IMR-90 (cell line): Measurements from ENCODE around the gene CDCP1. TPM values are rescaled to one million over a fixed set of nuclear protein-coding genes. Genes with fewer than 3 reads are reported as not detected.

ENCODE experiments used
- ATAC-seq: fragments of 200-7000 bp; cut with Tn5 transposase; 2 replicates; pipeline ENCODE4 v1.9.1; 2020; ENCODE audit warnings: low read depth, mild to moderate bottlenecking, moderate library complexity
- BruUV-seq: library from RNA; stranded (reverse); fragments of 400-500 nt; replicated peaks from 2 replicates; lab custom pipeline; 2021; lab: Mats Ljungman, UMichigan
- CTCF ChIA-PET: fragments of 300-600 bp; formaldehyde crosslinking; extraction: SDS; loops from one replicate; lab custom pipeline; 2021; ENCODE audit warnings: antibody characterized with exemption; lab: Yijun Ruan, JAX
- POLR2A ChIA-PET: fragments of 300-600 bp; sonication (Branson Sonifier 250); formaldehyde crosslinking; loops from one replicate; lab custom pipeline; 2022; ENCODE audit warnings: antibody characterized with exemption; ENCODE audit not compliant: unreplicated experiment; lab: Charles Lee
- DNase-seq: peaks from one replicate; pipeline ENCODE4 v3.0.0; 2013
- H2AFZ ChIP-seq: replicated peaks from 2 replicates; pipeline ENCODE3; 2013; ENCODE audit warnings: low read length, mild to moderate bottlenecking; ENCODE audit not compliant: poor library complexity
- H2AK5ac ChIP-seq: 2 replicates; pipeline ENCODE4 v1.6.1; 2013; ENCODE audit warnings: low read depth, low read length, inconsistent platforms
- H2AK9ac ChIP-seq: replicated peaks from 2 replicates; pipeline ENCODE3; 2013; ENCODE audit warnings: mild to moderate bottlenecking, low read depth, low read length, moderate library complexity; ENCODE audit not compliant: poor library complexity
- H2BK120ac ChIP-seq: 2 replicates; pipeline ENCODE4 v1.6.1; 2013; ENCODE audit warnings: low read depth, low read length, inconsistent platforms
- H2BK15ac ChIP-seq: 3 replicates; pipeline ENCODE4 v1.6.1; 2013; ENCODE audit warnings: low read depth, low read length, inconsistent platforms
- H2BK20ac ChIP-seq: 2 replicates; pipeline ENCODE4 v1.6.1; 2013; ENCODE audit warnings: low read depth, mild to moderate bottlenecking, inconsistent platforms, low read length, moderate library complexity
- H2BK5ac ChIP-seq: 2 replicates; pipeline ENCODE4 v1.6.1; 2013; ENCODE audit warnings: mild to moderate bottlenecking, low read depth, low read length, inconsistent platforms; ENCODE audit not compliant: poor library complexity, severe bottlenecking
- H3K14ac ChIP-seq: replicated peaks from 2 replicates; pipeline ENCODE4 v1.6.1; 2013; ENCODE audit warnings: low read depth, low read length, inconsistent platforms
- H3K18ac ChIP-seq: 2 replicates; pipeline ENCODE4 v1.6.1; 2013; ENCODE audit warnings: low read depth, low read length, control low read depth
- H3K23ac ChIP-seq: 2 replicates; pipeline ENCODE4 v1.6.1; 2013; ENCODE audit warnings: low read depth, low read length, inconsistent platforms
- H3K27ac ChIP-seq: 2 replicates; pipeline ENCODE4 v1.5.1; 2013; ENCODE audit warnings: mild to moderate bottlenecking, control low read depth, low read length; ENCODE audit not compliant: insufficient read depth
- H3K27me3 ChIP-seq: 2 replicates; pipeline ENCODE4 v1.6.1; 2013; ENCODE audit warnings: low read length; ENCODE audit not compliant: control insufficient read depth, insufficient read depth
- H3K36me3 ChIP-seq: 2 replicates; pipeline ENCODE4 v1.6.1; 2013; ENCODE audit warnings: low read length, mixed read lengths; ENCODE audit not compliant: control insufficient read depth, insufficient read depth
- H3K4ac ChIP-seq: 2 replicates; pipeline ENCODE4 v1.6.1; 2013; ENCODE audit warnings: low read depth, low read length, inconsistent platforms
- H3K4me1 ChIP-seq: 2 replicates; pipeline ENCODE4 v1.6.1; 2013; ENCODE audit warnings: low read length, mixed read lengths; ENCODE audit not compliant: control insufficient read depth, insufficient read depth
- H3K4me2 ChIP-seq: 2 replicates; pipeline ENCODE4 v1.6.1; 2013; ENCODE audit warnings: low read depth, mild to moderate bottlenecking, control low read depth, low read length, moderate library complexity
- H3K4me3 ChIP-seq: 2 replicates; pipeline ENCODE4 v1.5.1; 2013; ENCODE audit warnings: low read depth, mild to moderate bottlenecking, control low read depth, low read length, moderate library complexity; ENCODE audit not compliant: insufficient read depth
- H3K56ac ChIP-seq: 2 replicates; pipeline ENCODE4 v1.6.1; 2013; ENCODE audit warnings: low read length, inconsistent platforms; ENCODE audit not compliant: insufficient read depth; ENCODE audit errors: extremely low read depth
- H3K79me1 ChIP-seq, 2 experiments: 2 replicates each; pipeline ENCODE4 v1.6.1; 2013; ENCODE audit warnings: low read length in 2 of 2, inconsistent platforms in 1 of 2, low read depth in 1 of 2
- H3K9ac ChIP-seq: 2 replicates; pipeline ENCODE4 v1.6.1; 2013; ENCODE audit warnings: low read depth, low read length, control low read depth
- H3K9me1 ChIP-seq: 2 replicates; pipeline ENCODE4 v1.6.1; 2013; ENCODE audit warnings: low read length, inconsistent platforms; ENCODE audit not compliant: insufficient read depth
- H3K9me3 ChIP-seq: 2 replicates; pipeline ENCODE4 v1.6.1; 2013; ENCODE audit warnings: low read length; ENCODE audit not compliant: control insufficient read depth, insufficient read depth
- H4K20me1 ChIP-seq: 2 replicates; pipeline ENCODE4 v1.6.1; 2013; ENCODE audit warnings: low read length, inconsistent platforms; ENCODE audit not compliant: insufficient read depth
- H4K5ac ChIP-seq: 2 replicates; pipeline ENCODE4 v1.6.1; 2013; ENCODE audit warnings: mild to moderate bottlenecking, low read depth, low read length, control low read depth
- H4K8ac ChIP-seq, 2 experiments: 2 replicates each; pipeline ENCODE4 v1.6.1; 2013; ENCODE audit warnings: low read depth in 2 of 2, low read length in 2 of 2, control low read depth in 1 of 2, inconsistent platforms in 1 of 2
- H4K91ac ChIP-seq: 2 replicates; pipeline ENCODE4 v1.6.1; 2013; ENCODE audit warnings: low read depth, low read length, inconsistent platforms; ENCODE audit not compliant: insufficient read depth
- BHLHE40 ChIP-seq: fragments of 150-350 bp; IDR thresholded peaks from 2 replicates; pipeline ENCODE4 v1.6.1; 2016; ENCODE audit warnings: mild to moderate bottlenecking, low read depth, low read length
- MAFK ChIP-seq: IDR thresholded peaks from 2 replicates; pipeline ENCODE4 v1.6.1; 2012; ENCODE audit warnings: low read depth, low read length, improper control_type of control experiment
- MXI1 ChIP-seq: IDR thresholded peaks from 2 replicates; pipeline ENCODE4 v1.6.1; 2012; ENCODE audit warnings: low read depth, mild to moderate bottlenecking, low read length, moderate library complexity, borderline replicate concordance
- POLR2A ChIP-seq: IDR thresholded peaks from 2 replicates; pipeline ENCODE4 v1.6.1; 2012; ENCODE audit warnings: mild to moderate bottlenecking, low read depth, low read length
- RCOR1 ChIP-seq: IDR thresholded peaks from 2 replicates; pipeline ENCODE4 v1.6.1; 2012; ENCODE audit warnings: mild to moderate bottlenecking, low read length, improper control_type of control experiment; ENCODE audit not compliant: insufficient replicate concordance
- WGBS, 2 experiments: methylation state at CpG; one replicate each; pipeline versions ENCODE4 v1.1.5 to v1.1.7; 2013; ENCODE audit warnings: missing lambda C conversion rate in 2 of 2; ENCODE audit not compliant: insufficient read length in 1 of 2; ENCODE audit errors: extremely low coverage in 2 of 2; 5-methylcytosine and 5-hydroxymethylcytosine counted together
- dilution Hi-C: fragments of 300-500 bp; cut with HindIII; formaldehyde crosslinking; loops from one replicate; pipeline ENCODE4 v1.14.3; 2018; ENCODE audit warnings: low sequenced_read_pairs; ENCODE audit not compliant: unreplicated experiment
- in situ Hi-C: fragments of 300-500 bp; cut with MboI; formaldehyde crosslinking; loops from 3 replicates; pipeline ENCODE4 v1.14.3; 2019; ENCODE audit warnings: low sequenced_read_pairs, inconsistent platforms, mixed read lengths
- intact Hi-C: fragments of 100-400 bp; cut with micrococcal nuclease; formaldehyde crosslinking; loops from 2 replicates; pipeline ENCODE4 v1.10.0; 2022
- polyA plus RNA-seq, 3 experiments: library from polyadenylated mRNA; depleted of rRNA; stranded (reverse); fragments of >200 nt; gene quantifications; 2 replicates each; pipeline ENCODE4 v1.2.3, GENCODE V29; 2012; ENCODE audit warnings: low replicate concordance in 1 of 3
- total RNA-seq: library from RNA; depleted of rRNA; stranded (reverse); fragments of >200 nt; gene quantifications from 2 replicates; pipeline ENCODE4 v1.2.3, GENCODE V29; 2012
- TF ChIP-seq, protein P1 (sequence below): conservative IDR thresholded peaks from 2 replicates; pipeline ENCODE4 v1.5.1; 2012; ENCODE audit warnings: mild to moderate bottlenecking, low read depth, low read length, improper control_type of control experiment
- TF ChIP-seq, protein P2 (sequence below): fragments of 150-350 bp; IDR thresholded peaks from 2 replicates; pipeline ENCODE4 v1.6.1; 2016; ENCODE audit warnings: low read depth, mild to moderate bottlenecking, low read length, moderate library complexity, borderline replicate concordance
- TF ChIP-seq, protein P3 (sequence below): fragments of 150-350 bp; IDR thresholded peaks from 2 replicates; pipeline ENCODE4 v1.6.1; 2017; ENCODE audit warnings: mild to moderate bottlenecking, antibody characterized with exemption, low read length, low read depth

Gene CDCP1
- total and polyA plus RNA-seq, 2 of the 4 experiments (the other 2 are of a cell fraction): 2.5 to 3.8 TPM

DNA sequence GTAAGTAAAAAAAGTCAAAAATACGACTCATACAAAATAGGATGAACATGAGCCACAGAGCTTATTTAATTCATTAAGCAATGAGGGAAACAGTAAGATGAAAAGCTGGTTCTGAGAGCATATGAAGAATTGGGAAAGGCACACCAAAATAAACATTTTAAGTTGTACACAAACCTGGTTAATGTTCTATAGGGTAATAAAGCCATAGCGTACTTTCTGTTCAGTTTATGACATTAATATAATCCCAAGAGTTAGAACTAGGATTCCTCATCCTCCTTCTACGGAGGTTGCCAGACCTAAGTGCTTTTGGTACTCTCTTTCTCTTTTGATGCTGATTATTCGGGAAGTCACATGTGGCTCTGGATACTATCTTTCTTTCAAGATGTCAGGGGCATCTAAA is 78.7 kb downstream of the CDCP1 start (continued):
- TF ChIP-seq, protein P1, sequence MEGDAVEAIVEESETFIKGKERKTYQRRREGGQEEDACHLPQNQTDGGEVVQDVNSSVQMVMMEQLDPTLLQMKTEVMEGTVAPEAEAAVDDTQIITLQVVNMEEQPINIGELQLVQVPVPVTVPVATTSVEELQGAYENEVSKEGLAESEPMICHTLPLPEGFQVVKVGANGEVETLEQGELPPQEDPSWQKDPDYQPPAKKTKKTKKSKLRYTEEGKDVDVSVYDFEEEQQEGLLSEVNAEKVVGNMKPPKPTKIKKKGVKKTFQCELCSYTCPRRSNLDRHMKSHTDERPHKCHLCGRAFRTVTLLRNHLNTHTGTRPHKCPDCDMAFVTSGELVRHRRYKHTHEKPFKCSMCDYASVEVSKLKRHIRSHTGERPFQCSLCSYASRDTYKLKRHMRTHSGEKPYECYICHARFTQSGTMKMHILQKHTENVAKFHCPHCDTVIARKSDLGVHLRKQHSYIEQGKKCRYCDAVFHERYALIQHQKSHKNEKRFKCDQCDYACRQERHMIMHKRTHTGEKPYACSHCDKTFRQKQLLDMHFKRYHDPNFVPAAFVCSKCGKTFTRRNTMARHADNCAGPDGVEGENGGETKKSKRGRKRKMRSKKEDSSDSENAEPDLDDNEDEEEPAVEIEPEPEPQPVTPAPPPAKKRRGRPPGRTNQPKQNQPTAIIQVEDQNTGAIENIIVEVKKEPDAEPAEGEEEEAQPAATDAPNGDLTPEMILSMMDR: no peak
- no peak for TF ChIP-seq MXI1

DNA sequence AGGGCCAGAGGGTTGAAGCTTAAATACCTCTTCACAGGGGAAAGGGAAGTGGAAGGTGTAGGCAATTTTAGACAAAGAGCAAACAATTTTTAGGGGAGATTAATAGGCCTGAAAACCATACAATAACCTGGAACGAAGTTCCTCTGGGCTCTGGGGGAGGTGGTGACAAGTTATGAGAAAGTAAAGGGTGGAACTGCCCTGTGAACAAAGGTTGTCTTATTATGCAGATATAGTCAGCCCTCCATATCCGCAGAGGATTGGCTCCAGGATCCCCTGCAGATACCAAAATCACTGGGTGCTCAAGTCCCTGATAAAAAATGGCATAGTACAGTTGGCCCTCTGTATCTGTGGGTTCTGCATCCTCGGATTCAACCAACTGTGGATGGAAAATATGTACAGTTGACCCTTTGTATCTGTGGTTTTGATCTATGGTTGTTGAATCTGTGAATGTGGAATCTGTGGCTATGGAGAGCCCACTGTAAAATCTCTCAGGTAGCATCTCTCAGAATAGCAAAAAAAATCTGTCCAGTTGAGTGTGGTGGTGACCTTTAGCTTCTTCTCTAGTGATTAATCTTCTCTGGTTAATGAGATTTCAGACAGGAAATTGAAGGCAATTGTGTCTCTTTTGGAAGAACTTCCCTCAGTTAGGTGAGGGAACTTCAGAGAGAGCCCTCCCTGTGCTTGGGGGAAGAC is 79.9 kb downstream of the CDCP1 start:
- H3K36me3 ChIP-seq: no peaks in the 10 kb centered on the region; the same call in 1 of the 2 replicates
- H2BK20ac ChIP-seq: peak overlapping the region; percentile 96
- H4K8ac ChIP-seq: peak overlapping the region; percentile 98
- no peak overlapping the region for H3K4me2 ChIP-seq
- H4K20me1 ChIP-seq: no peaks in the 10 kb centered on the region
- 100% methylated on average over 1 of the region's 3 CpGs; no CpG with 5 or more reads in 1 of the 2 experiments for WGBS, 2 experiments
- peaks cover 0 to 19% of the 10 kb centered on the region in 2 experiments; a peak in 2 of 4 replicates for H3K79me1 ChIP-seq
- peak overlapping the region; percentile 100 for H2AK5ac ChIP-seq
- H3K4me1 ChIP-seq: peaks cover 26% of the 10 kb centered on the region
- H3K27ac ChIP-seq: peak overlapping the region; percentile 15
- ChIA-PET CTCF (no interaction called here), POLR2A (no interaction called here)
- peak overlapping the region; percentile 16; the same call in 1 of the 2 replicates for H3K23ac ChIP-seq
- H3K4ac ChIP-seq: peak overlapping the region; percentile 99
- H2AFZ ChIP-seq: no peak overlapping the region
- H3K18ac ChIP-seq: peak overlapping the region; percentile 98
- intact Hi-C loops (no loop called here), in situ Hi-C loops (no loop called here), dilution Hi-C loops (no loop called here)
- H3K27me3 ChIP-seq: no peaks in the 10 kb centered on the region
- H3K4me3 ChIP-seq: no peak overlapping the region
- H3K14ac ChIP-seq: peak overlapping the region; percentile 99
- H3K9me3 ChIP-seq: peaks cover 3% of the 10 kb centered on the region; the same call in 1 of the 2 replicates
- TF ChIP-seq RCOR1 (no peak), MAFK (no peak), POLR2A (no peak), BHLHE40 (no peak)
- TF ChIP-seq, protein P2, sequence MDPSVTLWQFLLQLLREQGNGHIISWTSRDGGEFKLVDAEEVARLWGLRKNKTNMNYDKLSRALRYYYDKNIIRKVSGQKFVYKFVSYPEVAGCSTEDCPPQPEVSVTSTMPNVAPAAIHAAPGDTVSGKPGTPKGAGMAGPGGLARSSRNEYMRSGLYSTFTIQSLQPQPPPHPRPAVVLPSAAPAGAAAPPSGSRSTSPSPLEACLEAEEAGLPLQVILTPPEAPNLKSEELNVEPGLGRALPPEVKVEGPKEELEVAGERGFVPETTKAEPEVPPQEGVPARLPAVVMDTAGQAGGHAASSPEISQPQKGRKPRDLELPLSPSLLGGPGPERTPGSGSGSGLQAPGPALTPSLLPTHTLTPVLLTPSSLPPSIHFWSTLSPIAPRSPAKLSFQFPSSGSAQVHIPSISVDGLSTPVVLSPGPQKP: no peak
- TF ChIP-seq, protein P1: no peak
- TF ChIP-seq, protein P3, sequence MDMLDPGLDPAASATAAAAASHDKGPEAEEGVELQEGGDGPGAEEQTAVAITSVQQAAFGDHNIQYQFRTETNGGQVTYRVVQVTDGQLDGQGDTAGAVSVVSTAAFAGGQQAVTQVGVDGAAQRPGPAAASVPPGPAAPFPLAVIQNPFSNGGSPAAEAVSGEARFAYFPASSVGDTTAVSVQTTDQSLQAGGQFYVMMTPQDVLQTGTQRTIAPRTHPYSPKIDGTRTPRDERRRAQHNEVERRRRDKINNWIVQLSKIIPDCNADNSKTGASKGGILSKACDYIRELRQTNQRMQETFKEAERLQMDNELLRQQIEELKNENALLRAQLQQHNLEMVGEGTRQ: no peak
- H4K91ac ChIP-seq: peak overlapping the region; percentile 99
- BruUV-seq: no TSS peak
- H2BK15ac ChIP-seq: peak overlapping the region; percentile 100
- DNase-seq (no peak), ATAC-seq (no peak)
- peaks cover 20% of the 10 kb centered on the region for H3K9me1 ChIP-seq
- peak overlapping the region; percentile 98; the same call in 1 of the 2 replicates for H4K5ac ChIP-seq
- no peak overlapping the region for H2AK9ac ChIP-seq
- H3K56ac ChIP-seq: no peak overlapping the region; the same call in 1 of the 2 replicates
- H3K9ac ChIP-seq: no peak overlapping the region
- H2BK120ac ChIP-seq: peak overlapping the region; percentile 99
- H2BK5ac ChIP-seq: peak overlapping the region; percentile 87
